Liver (tissue), 9 donors: ENCODE data around the gene PPFIBP2. TPM values are rescaled to one million over a fixed set of nuclear protein-coding genes. Genes with fewer than 3 reads are reported as not detected.

Source experiments
- DNase-seq: peaks from one replicate; pipeline ENCODE4 v3.0.0-alpha.2; 2017; ENCODE audit warnings: low spot score
- H3K27ac ChIP-seq, 2 donors: one replicate each; pipeline ENCODE4 v1.7.0; 2013; ENCODE audit warnings: inconsistent platforms in 2 of 2, low read length in 2 of 2, control low read depth in 1 of 2, low read depth in 1 of 2, mild to moderate bottlenecking in 1 of 2
- H3K27me3 ChIP-seq, 4 donors: one replicate each; pipeline versions ENCODE4 v1.6.1 to v1.7.0; 2013; ENCODE audit warnings: low read length in 3 of 4, inconsistent platforms in 1 of 4, mild to moderate bottlenecking in 1 of 4, moderate library complexity in 1 of 4; ENCODE audit not compliant: control insufficient read depth in 4 of 4, insufficient read depth in 4 of 4
- H3K36me3 ChIP-seq, 4 donors: one replicate each; pipeline versions ENCODE4 v1.6.1 to v1.7.0; 2013; ENCODE audit warnings: low read length in 3 of 4, mild to moderate bottlenecking in 3 of 4, low read depth in 1 of 4, moderate library complexity in 1 of 4; ENCODE audit not compliant: control insufficient read depth in 4 of 4, insufficient read depth in 3 of 4
- H3K4me1 ChIP-seq, 4 donors: one replicate each; pipeline versions ENCODE4 v1.6.1 to v1.7.0; 2013; ENCODE audit warnings: low read length in 3 of 4, mild to moderate bottlenecking in 3 of 4, moderate library complexity in 1 of 4; ENCODE audit not compliant: control insufficient read depth in 4 of 4, insufficient read depth in 4 of 4
- H3K4me3 ChIP-seq, 3 donors: one replicate each; pipeline versions ENCODE4 v1.6.1 to v1.7.0; 2013; ENCODE audit warnings: low read length in 3 of 3, control low read depth in 1 of 3, low read depth in 1 of 3, mild to moderate bottlenecking in 1 of 3
- H3K9ac ChIP-seq, 2 donors: one replicate each; pipeline ENCODE4 v1.7.0; 2013; ENCODE audit warnings: low read length in 2 of 2, mild to moderate bottlenecking in 2 of 2, moderate library complexity in 2 of 2, control low read depth in 1 of 2, low read depth in 1 of 2
- H3K9me3 ChIP-seq, 4 donors: one replicate each; pipeline versions ENCODE4 v1.6.1 to v1.7.0; 2013; ENCODE audit warnings: low read length in 3 of 4; ENCODE audit not compliant: control insufficient read depth in 4 of 4
- EGR1 ChIP-seq, 2 donors: IDR thresholded peaks; 2 replicates each; pipeline ENCODE4 v1.6.1; 2016 to 2018; ENCODE audit warnings: antibody characterized with exemption in 2 of 2, low read depth in 2 of 2
- FOXA1 ChIP-seq: IDR thresholded peaks from 2 replicates; pipeline ENCODE4 v1.6.1; 2016; ENCODE audit warnings: antibody characterized with exemption
- FOXA2 ChIP-seq: IDR thresholded peaks from 2 replicates; pipeline ENCODE4 v1.6.1; 2016; ENCODE audit warnings: antibody characterized with exemption
- GABPA ChIP-seq, 2 donors: IDR thresholded peaks in 1 of 2; conservative IDR thresholded peaks in 1 of 2; 2 replicates each; pipeline ENCODE4 v1.6.1; 2016; ENCODE audit warnings: antibody characterized with exemption in 2 of 2, mild to moderate bottlenecking in 1 of 2, moderate library complexity in 1 of 2
- HNF4A ChIP-seq, 2 donors: conservative IDR thresholded peaks; 2 replicates each; pipeline ENCODE4 v1.6.1; 2016; ENCODE audit warnings: antibody characterized with exemption in 2 of 2, mild to moderate bottlenecking in 2 of 2
- HNF4G ChIP-seq: IDR thresholded peaks from 2 replicates; pipeline ENCODE4 v1.6.1; 2016; ENCODE audit warnings: antibody characterized with exemption
- JUND ChIP-seq, 2 donors: IDR thresholded peaks; 2 replicates each; pipeline ENCODE4 v1.6.1; 2016; ENCODE audit warnings: antibody characterized with exemption in 2 of 2
- NR2F2 ChIP-seq: IDR thresholded peaks from 2 replicates; pipeline ENCODE4 v1.6.1; 2016; ENCODE audit warnings: antibody characterized with exemption
- RAD21 ChIP-seq, 2 donors: IDR thresholded peaks; 2 replicates each; pipeline ENCODE4 v1.6.1; 2016; ENCODE audit warnings: antibody characterized with exemption in 2 of 2, mild to moderate bottlenecking in 2 of 2
- RXRA ChIP-seq, 2 donors: IDR thresholded peaks; 2 replicates each; pipeline ENCODE4 v1.6.1; 2017 to 2018; ENCODE audit warnings: antibody characterized with exemption in 2 of 2, mild to moderate bottlenecking in 1 of 2
- SP1 ChIP-seq: IDR thresholded peaks from 2 replicates; pipeline ENCODE4 v1.6.1; 2018; ENCODE audit warnings: antibody characterized with exemption, mild to moderate bottlenecking
- TAF1 ChIP-seq: conservative IDR thresholded peaks from 2 replicates; pipeline ENCODE4 v1.6.1; 2016; ENCODE audit warnings: antibody characterized with exemption, mild to moderate bottlenecking
- YY1 ChIP-seq: IDR thresholded peaks from 2 replicates; pipeline ENCODE4 v1.6.1; 2016; ENCODE audit warnings: antibody characterized with exemption, mild to moderate bottlenecking
- WGBS: extraction: QIAGEN DNeasy Blood & Tissue Kit; methylation state at CpG from one replicate; pipeline ENCODE4 v1.1.7; 2013; 5-methylcytosine and 5-hydroxymethylcytosine counted together
- polyA plus RNA-seq, 2 donors: library from polyadenylated mRNA; stranded (reverse) in 1 of 2; unstranded in 1 of 2; fragments of 200-250 nt in 1 of 2; fragments of >200 nt in 1 of 2; fragmentation: Nextera tagmentation in 1 of 2; extraction: Ambion mirVana in 1 of 2; gene quantifications; one replicate each; pipeline versions ENCODE4 v1.2.1 to v1.2.3, GENCODE V29; 2013 to 2015
- total RNA-seq, 2 donors: library from RNA; depleted of rRNA; stranded (reverse); fragments of >200 nt; gene quantifications; one replicate each; pipeline ENCODE4 v1.2.3, GENCODE V29; 2014
- TF ChIP-seq, protein P1 (sequence below): IDR thresholded peaks from 2 replicates; pipeline ENCODE4 v1.6.1; 2016; ENCODE audit warnings: antibody characterized with exemption
- TF ChIP-seq, protein P2 (sequence below): IDR thresholded peaks from 2 replicates; pipeline ENCODE4 v1.6.1; 2016; ENCODE audit warnings: antibody characterized with exemption
- TF ChIP-seq, protein P3 (sequence below): IDR thresholded peaks from 2 replicates; pipeline ENCODE4 v1.6.1; 2016; ENCODE audit warnings: antibody characterized with exemption, mild to moderate bottlenecking
- TF ChIP-seq, protein P4 (sequence below): fragments of 150-350 bp; IDR thresholded peaks from 2 replicates; pipeline ENCODE4 v1.5.1; 2017; ENCODE audit warnings: improper control_type of control experiment, low read depth, low read length; ENCODE audit not compliant: missing input control
- TF ChIP-seq, protein P5 (sequence below): IDR thresholded peaks from 2 replicates; pipeline ENCODE4 v1.6.1; 2016; ENCODE audit warnings: antibody characterized with exemption
- donor health status: healthy.
- donor health status: healthy.
- donor health status: healthy.
- donor health status: healthy.
- donor health status: healthy.

Gene PPFIBP2
- total and polyA plus RNA-seq, 4 donors: 19.6 to 80.0 (median 23.2) TPM

DNA sequence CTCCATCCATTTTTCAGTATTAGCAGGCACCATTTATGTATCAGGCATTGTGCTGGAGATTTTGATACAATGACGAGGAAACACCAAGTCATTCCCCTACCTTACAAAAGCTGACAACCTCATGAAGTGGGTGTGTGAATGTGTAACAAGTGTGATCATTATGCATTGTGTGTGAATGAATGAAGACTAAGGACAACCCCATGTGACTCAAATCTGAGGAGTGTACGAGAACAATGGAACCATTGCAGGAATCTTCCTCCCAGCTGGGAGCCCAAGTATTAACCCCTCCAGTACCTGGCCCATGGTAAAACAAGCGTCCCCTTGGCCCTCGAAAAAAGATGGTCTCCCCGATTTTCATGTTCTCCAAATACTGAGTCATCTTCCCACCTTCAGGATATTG is 155.1 kb downstream of the PPFIBP2 start:
- WGBS: 83% methylated on average over 5 of the region's 5 CpGs
- no peaks in the 10 kb centered on the region for H3K9me3 ChIP-seq
- H3K27me3 ChIP-seq: no peaks in the 10 kb centered on the region
- H3K4me3 ChIP-seq: no peak overlapping the region
- no peak for DNase-seq
- TF ChIP-seq, protein P1, sequence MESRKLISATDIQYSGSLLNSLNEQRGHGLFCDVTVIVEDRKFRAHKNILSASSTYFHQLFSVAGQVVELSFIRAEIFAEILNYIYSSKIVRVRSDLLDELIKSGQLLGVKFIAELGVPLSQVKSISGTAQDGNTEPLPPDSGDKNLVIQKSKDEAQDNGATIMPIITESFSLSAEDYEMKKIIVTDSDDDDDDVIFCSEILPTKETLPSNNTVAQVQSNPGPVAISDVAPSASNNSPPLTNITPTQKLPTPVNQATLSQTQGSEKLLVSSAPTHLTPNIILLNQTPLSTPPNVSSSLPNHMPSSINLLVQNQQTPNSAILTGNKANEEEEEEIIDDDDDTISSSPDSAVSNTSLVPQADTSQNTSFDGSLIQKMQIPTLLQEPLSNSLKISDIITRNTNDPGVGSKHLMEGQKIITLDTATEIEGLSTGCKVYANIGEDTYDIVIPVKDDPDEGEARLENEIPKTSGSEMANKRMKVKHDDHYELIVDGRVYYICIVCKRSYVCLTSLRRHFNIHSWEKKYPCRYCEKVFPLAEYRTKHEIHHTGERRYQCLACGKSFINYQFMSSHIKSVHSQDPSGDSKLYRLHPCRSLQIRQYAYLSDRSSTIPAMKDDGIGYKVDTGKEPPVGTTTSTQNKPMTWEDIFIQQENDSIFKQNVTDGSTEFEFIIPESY: no peak
- TF ChIP-seq, protein P2, sequence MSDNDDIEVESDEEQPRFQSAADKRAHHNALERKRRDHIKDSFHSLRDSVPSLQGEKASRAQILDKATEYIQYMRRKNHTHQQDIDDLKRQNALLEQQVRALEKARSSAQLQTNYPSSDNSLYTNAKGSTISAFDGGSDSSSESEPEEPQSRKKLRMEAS: no peak
- TF ChIP-seq NR2F2 (no peak), YY1 (no peak), RXRA (IDR thresholded peaks at IDR 0.05) (no peak), FOXA1 (no peak), HNF4A (conservative IDR thresholded peaks at IDR 0.05) (no peak), RAD21 (IDR thresholded peaks at IDR 0.05) (no peak), SP1 (no peak), TAF1 (no peak), JUND (IDR thresholded peaks at IDR 0.05) (no peak), FOXA2 (no peak), EGR1 (IDR thresholded peaks at IDR 0.05; ENCODE audit: low read depth in 2 of 2) (no peak), HNF4G (no peak), GABPA (IDR thresholded peaks at IDR 0.05 in 1 of 2, conservative IDR thresholded peaks at IDR 0.05 in 1 of 2) (no peak)
- TF ChIP-seq, protein P3, sequence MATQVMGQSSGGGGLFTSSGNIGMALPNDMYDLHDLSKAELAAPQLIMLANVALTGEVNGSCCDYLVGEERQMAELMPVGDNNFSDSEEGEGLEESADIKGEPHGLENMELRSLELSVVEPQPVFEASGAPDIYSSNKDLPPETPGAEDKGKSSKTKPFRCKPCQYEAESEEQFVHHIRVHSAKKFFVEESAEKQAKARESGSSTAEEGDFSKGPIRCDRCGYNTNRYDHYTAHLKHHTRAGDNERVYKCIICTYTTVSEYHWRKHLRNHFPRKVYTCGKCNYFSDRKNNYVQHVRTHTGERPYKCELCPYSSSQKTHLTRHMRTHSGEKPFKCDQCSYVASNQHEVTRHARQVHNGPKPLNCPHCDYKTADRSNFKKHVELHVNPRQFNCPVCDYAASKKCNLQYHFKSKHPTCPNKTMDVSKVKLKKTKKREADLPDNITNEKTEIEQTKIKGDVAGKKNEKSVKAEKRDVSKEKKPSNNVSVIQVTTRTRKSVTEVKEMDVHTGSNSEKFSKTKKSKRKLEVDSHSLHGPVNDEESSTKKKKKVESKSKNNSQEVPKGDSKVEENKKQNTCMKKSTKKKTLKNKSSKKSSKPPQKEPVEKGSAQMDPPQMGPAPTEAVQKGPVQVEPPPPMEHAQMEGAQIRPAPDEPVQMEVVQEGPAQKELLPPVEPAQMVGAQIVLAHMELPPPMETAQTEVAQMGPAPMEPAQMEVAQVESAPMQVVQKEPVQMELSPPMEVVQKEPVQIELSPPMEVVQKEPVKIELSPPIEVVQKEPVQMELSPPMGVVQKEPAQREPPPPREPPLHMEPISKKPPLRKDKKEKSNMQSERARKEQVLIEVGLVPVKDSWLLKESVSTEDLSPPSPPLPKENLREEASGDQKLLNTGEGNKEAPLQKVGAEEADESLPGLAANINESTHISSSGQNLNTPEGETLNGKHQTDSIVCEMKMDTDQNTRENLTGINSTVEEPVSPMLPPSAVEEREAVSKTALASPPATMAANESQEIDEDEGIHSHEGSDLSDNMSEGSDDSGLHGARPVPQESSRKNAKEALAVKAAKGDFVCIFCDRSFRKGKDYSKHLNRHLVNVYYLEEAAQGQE: no peak
- TF ChIP-seq, protein P4, sequence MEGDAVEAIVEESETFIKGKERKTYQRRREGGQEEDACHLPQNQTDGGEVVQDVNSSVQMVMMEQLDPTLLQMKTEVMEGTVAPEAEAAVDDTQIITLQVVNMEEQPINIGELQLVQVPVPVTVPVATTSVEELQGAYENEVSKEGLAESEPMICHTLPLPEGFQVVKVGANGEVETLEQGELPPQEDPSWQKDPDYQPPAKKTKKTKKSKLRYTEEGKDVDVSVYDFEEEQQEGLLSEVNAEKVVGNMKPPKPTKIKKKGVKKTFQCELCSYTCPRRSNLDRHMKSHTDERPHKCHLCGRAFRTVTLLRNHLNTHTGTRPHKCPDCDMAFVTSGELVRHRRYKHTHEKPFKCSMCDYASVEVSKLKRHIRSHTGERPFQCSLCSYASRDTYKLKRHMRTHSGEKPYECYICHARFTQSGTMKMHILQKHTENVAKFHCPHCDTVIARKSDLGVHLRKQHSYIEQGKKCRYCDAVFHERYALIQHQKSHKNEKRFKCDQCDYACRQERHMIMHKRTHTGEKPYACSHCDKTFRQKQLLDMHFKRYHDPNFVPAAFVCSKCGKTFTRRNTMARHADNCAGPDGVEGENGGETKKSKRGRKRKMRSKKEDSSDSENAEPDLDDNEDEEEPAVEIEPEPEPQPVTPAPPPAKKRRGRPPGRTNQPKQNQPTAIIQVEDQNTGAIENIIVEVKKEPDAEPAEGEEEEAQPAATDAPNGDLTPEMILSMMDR: no peak
- TF ChIP-seq, protein P5, sequence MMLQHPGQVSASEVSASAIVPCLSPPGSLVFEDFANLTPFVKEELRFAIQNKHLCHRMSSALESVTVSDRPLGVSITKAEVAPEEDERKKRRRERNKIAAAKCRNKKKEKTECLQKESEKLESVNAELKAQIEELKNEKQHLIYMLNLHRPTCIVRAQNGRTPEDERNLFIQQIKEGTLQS: no peak
- H3K27ac ChIP-seq: no peak overlapping the region
- H3K9ac ChIP-seq: no peak overlapping the region
- H3K36me3 ChIP-seq: peaks cover 0 to 8% (median 2%) of the 10 kb centered on the region in 4 donors
- peaks cover 0 to 16% (median 7%) of the 10 kb centered on the region in 4 donors for H3K4me1 ChIP-seq
